ENCODE measurements around the gene YES1.

YES1 gene

DNA sequence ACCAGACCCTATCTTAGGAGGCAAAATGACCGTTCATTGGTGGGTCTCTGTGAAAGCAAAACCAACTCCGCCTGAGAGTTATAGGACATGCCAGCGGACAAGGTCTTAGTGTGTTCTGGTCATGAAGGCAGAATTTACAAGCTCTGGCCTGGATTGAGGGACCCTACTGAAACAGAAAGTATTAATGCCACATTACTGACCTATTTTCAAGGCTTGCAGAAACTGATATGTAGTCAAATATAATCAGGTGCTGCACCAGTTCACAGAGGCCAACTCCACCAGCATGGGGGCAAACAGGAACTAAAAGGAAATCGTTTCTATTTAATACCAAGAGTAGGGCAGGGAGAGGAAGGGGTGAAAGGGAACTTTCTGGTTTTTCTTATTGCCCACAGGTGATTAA, 134.9 kb downstream of the YES1 start:
- no peak overlapping the region for H3K9ac ChIP-seq
- H2AFZ ChIP-seq: no peak overlapping the region
- no peak overlapping the region for H3K27ac ChIP-seq
- H3K27me3 ChIP-seq (ENCODE audit: control insufficient read depth, insufficient read depth, low read length): no peaks in the 10 kb centered on the region
- H3K4me2 ChIP-seq (ENCODE audit: low read length): no peak overlapping the region
- H3K4me1 ChIP-seq: no peaks in the 10 kb centered on the region
- H3K4me3 ChIP-seq (ENCODE audit: low read depth, low read length): no peak overlapping the region
- H3K36me3 ChIP-seq (ENCODE audit: control insufficient read depth, insufficient read depth, low read length): no peaks in the 10 kb centered on the region
- no peaks in the 10 kb centered on the region for H3K9me3 ChIP-seq (ENCODE audit: control insufficient read depth, low read length)
- H3K79me2 ChIP-seq: no peaks in the 10 kb centered on the region
- TF ChIP-seq, protein P1, sequence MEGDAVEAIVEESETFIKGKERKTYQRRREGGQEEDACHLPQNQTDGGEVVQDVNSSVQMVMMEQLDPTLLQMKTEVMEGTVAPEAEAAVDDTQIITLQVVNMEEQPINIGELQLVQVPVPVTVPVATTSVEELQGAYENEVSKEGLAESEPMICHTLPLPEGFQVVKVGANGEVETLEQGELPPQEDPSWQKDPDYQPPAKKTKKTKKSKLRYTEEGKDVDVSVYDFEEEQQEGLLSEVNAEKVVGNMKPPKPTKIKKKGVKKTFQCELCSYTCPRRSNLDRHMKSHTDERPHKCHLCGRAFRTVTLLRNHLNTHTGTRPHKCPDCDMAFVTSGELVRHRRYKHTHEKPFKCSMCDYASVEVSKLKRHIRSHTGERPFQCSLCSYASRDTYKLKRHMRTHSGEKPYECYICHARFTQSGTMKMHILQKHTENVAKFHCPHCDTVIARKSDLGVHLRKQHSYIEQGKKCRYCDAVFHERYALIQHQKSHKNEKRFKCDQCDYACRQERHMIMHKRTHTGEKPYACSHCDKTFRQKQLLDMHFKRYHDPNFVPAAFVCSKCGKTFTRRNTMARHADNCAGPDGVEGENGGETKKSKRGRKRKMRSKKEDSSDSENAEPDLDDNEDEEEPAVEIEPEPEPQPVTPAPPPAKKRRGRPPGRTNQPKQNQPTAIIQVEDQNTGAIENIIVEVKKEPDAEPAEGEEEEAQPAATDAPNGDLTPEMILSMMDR (IDR thresholded peaks at IDR 0.05): no peak

GRCh38 chr18:676736-677135, 135.3 kb downstream of the YES1 start:
- TF ChIP-seq, protein P1 (IDR thresholded peaks at IDR 0.05): no peak
- no peaks in the 10 kb centered on the region for H3K36me3 ChIP-seq (ENCODE audit: control insufficient read depth, insufficient read depth, low read length)

GRCh38 chr18:676069-676468, 136.0 kb downstream of the YES1 start:
- no peak overlapping the region for H3K27ac ChIP-seq
- H3K9ac ChIP-seq: no peak overlapping the region
- no peaks in the 10 kb centered on the region for H3K27me3 ChIP-seq (ENCODE audit: control insufficient read depth, insufficient read depth, low read length)
- no peaks in the 10 kb centered on the region for H3K79me2 ChIP-seq
- H2AFZ ChIP-seq: no peak overlapping the region
- H3K9me3 ChIP-seq (ENCODE audit: control insufficient read depth, low read length): no peaks in the 10 kb centered on the region
- H3K4me1 ChIP-seq: no peaks in the 10 kb centered on the region
- H3K4me3 ChIP-seq (ENCODE audit: low read depth, low read length): no peak overlapping the region
- H3K36me3 ChIP-seq (ENCODE audit: control insufficient read depth, insufficient read depth, low read length): no peaks in the 10 kb centered on the region
- TF ChIP-seq, protein P1 (IDR thresholded peaks at IDR 0.05): no peak
- H3K4me2 ChIP-seq (ENCODE audit: low read length): no peak overlapping the region

More at GRCh38 chr18:676736-677135, 135.3 kb downstream of the YES1 start:
- H3K9me3 ChIP-seq (ENCODE audit: control insufficient read depth, low read length): no peaks in the 10 kb centered on the region
- H3K79me2 ChIP-seq: no peaks in the 10 kb centered on the region
- no peaks in the 10 kb centered on the region for H3K27me3 ChIP-seq (ENCODE audit: control insufficient read depth, insufficient read depth, low read length)
- no peak overlapping the region for H3K9ac ChIP-seq
- H3K4me3 ChIP-seq (ENCODE audit: low read depth, low read length): no peak overlapping the region
- no peaks in the 10 kb centered on the region for H3K4me1 ChIP-seq
- H3K4me2 ChIP-seq (ENCODE audit: low read length): no peak overlapping the region
- no peak overlapping the region for H3K27ac ChIP-seq
- H2AFZ ChIP-seq: no peak overlapping the region

GRCh38 chr18:675307-675706, 136.7 kb downstream of the YES1 start:
- no peak overlapping the region for H3K27ac ChIP-seq
- H3K4me3 ChIP-seq (ENCODE audit: low read depth, low read length): no peak overlapping the region
- H3K27me3 ChIP-seq (ENCODE audit: control insufficient read depth, insufficient read depth, low read length): no peaks in the 10 kb centered on the region
- H3K79me2 ChIP-seq: no peaks in the 10 kb centered on the region
- H2AFZ ChIP-seq: no peak overlapping the region
- no peaks in the 10 kb centered on the region for H3K4me1 ChIP-seq
- H3K9ac ChIP-seq: no peak overlapping the region
- no peak overlapping the region for H3K4me2 ChIP-seq (ENCODE audit: low read length)
- no peaks in the 10 kb centered on the region for H3K9me3 ChIP-seq (ENCODE audit: control insufficient read depth, low read length)
- TF ChIP-seq, protein P1 (IDR thresholded peaks at IDR 0.05): no peak
- no peaks in the 10 kb centered on the region for H3K36me3 ChIP-seq (ENCODE audit: control insufficient read depth, insufficient read depth, low read length)

GRCh38 chr18:673769-674168, 138.3 kb downstream of the YES1 start:
- Histone ChIP-seq H3K9me3 (ENCODE audit: control insufficient read depth, low read length) (no peaks in the 10 kb centered on the region), H3K27ac (no peak overlapping the region), H3K4me2 (ENCODE audit: low read length) (no peak overlapping the region), H3K4me3 (ENCODE audit: low read depth, low read length) (no peak overlapping the region), H2AFZ (no peak overlapping the region), H3K36me3 (ENCODE audit: control insufficient read depth, insufficient read depth, low read length) (no peaks in the 10 kb centered on the region), H3K4me1 (no peaks in the 10 kb centered on the region), H3K9ac (no peak overlapping the region), H3K79me2 (no peaks in the 10 kb centered on the region), H3K27me3 (ENCODE audit: control insufficient read depth, insufficient read depth, low read length) (no peaks in the 10 kb centered on the region)
- TF ChIP-seq, protein P1 (IDR thresholded peaks at IDR 0.05): no peak
